GM23248 (cell line): ENCODE data around the gene HMCN1. TPM values are rescaled to one million over a fixed set of nuclear protein-coding genes. Genes with fewer than 3 reads are reported as not detected.
A peak's percentile ranks its signal among the peaks of the same experiment; 100 is the strongest.

ENCODE experiments used
- DNase-seq: peaks from one replicate; pipeline ENCODE4 v3.0.0-alpha.2; 2015
- H2AFZ ChIP-seq: fragments of 200-600 bp; sonication (generic); 2 replicates; pipeline ENCODE4 v1.6.1; 2016; ENCODE audit warnings: antibody characterized with exemption
- H3F3A ChIP-seq: fragments of 200-600 bp; sonication (generic); 2 replicates; pipeline ENCODE4 v1.6.1; 2016; ENCODE audit warnings: mild to moderate bottlenecking, antibody characterized with exemption, mixed run types; ENCODE audit not compliant: insufficient read depth
- H3K27ac ChIP-seq: fragments of 200-600 bp; sonication (generic); 2 replicates; pipeline ENCODE4 v1.5.1; 2016; ENCODE audit warnings: mild to moderate bottlenecking
- H3K27me3 ChIP-seq: fragments of 200-600 bp; sonication (generic); replicated peaks from 2 replicates; pipeline ENCODE4 v1.6.1; 2016; ENCODE audit warnings: mild to moderate bottlenecking; ENCODE audit not compliant: insufficient read depth
- H3K36me3 ChIP-seq: fragments of 200-600 bp; sonication (generic); 2 replicates; pipeline ENCODE4 v1.6.1; 2016; ENCODE audit warnings: low read depth, mild to moderate bottlenecking
- H3K4me1 ChIP-seq: fragments of 200-600 bp; sonication (generic); 2 replicates; pipeline ENCODE4 v1.6.1; 2016; ENCODE audit warnings: mild to moderate bottlenecking; ENCODE audit not compliant: insufficient read depth
- H3K4me2 ChIP-seq: fragments of 200-600 bp; sonication (generic); one replicate; pipeline ENCODE4 v1.6.1; 2016; ENCODE audit warnings: mild to moderate bottlenecking; ENCODE audit not compliant: unreplicated experiment
- H3K4me3 ChIP-seq: fragments of 200-600 bp; sonication (generic); 2 replicates; pipeline ENCODE4 v1.5.1; 2016; ENCODE audit warnings: mild to moderate bottlenecking
- H3K79me2 ChIP-seq: fragments of 200-600 bp; sonication (generic); 2 replicates; pipeline ENCODE4 v1.6.1; 2016; ENCODE audit warnings: mild to moderate bottlenecking; ENCODE audit not compliant: insufficient read depth
- H3K9ac ChIP-seq: fragments of 200-600 bp; sonication (generic); 2 replicates; pipeline ENCODE4 v1.6.1; 2016; ENCODE audit warnings: mild to moderate bottlenecking
- H3K9me2 ChIP-seq: fragments of 200-600 bp; sonication (generic); 2 replicates; pipeline ENCODE4 v1.6.1; 2016; ENCODE audit warnings: mixed run types, mild to moderate bottlenecking, moderate library complexity; ENCODE audit not compliant: insufficient read depth
- H3K9me3 ChIP-seq: fragments of 200-600 bp; sonication (generic); one replicate; pipeline ENCODE4 v1.6.1; 2017; ENCODE audit warnings: low read depth
- H4K20me1 ChIP-seq: fragments of 200-600 bp; sonication (generic); 2 replicates; pipeline ENCODE4 v1.6.0; 2016; ENCODE audit not compliant: insufficient read depth
- EZH2 ChIP-seq: fragments of 200-600 bp; sonication (generic); IDR thresholded peaks from 2 replicates; pipeline ENCODE4 v1.6.1; 2018; ENCODE audit warnings: antibody characterized with exemption, mild to moderate bottlenecking; ENCODE audit not compliant: insufficient read depth, poor library complexity, severe bottlenecking
- EZH2phosphoT487 ChIP-seq: fragments of 200-600 bp; sonication (generic); IDR thresholded peaks from 2 replicates; pipeline ENCODE4 v1.6.1; 2018; ENCODE audit warnings: antibody characterized with exemption, moderate library complexity, mild to moderate bottlenecking, low read depth; ENCODE audit not compliant: insufficient read depth
- WGBS, 2 experiments: methylation state at CpG; one replicate each; pipeline ENCODE4 v1.1.6; 2015 to 2017; ENCODE audit warnings: low lambda C conversion rate in 2 of 2, low coverage in 1 of 2; ENCODE audit errors: missing lambda C conversion rate in 2 of 2; 5-methylcytosine and 5-hydroxymethylcytosine counted together
- in situ Hi-C: fragments of 300-500 bp; cut with MboI; formaldehyde crosslinking; loops from 2 replicates; pipeline ENCODE4 v1.15.0; 2020
- polyA plus RNA-seq: library from polyadenylated mRNA; unstranded; fragments of >200 nt; fragmentation: Nextera tagmentation; extraction: Ambion mirVana; gene quantifications from 2 replicates; pipeline ENCODE4 v1.2.1, GENCODE V29; 2016
- total RNA-seq: library from RNA; depleted of rRNA; stranded (reverse); fragments of >200 nt; shearing (Covaris generic); gene quantifications from 2 replicates; pipeline ENCODE4 v1.2.3, GENCODE V29; 2014

The HMCN1 gene
- total and polyA plus RNA-seq, 2 experiments from 2014 or later: 1.8 to 5.2 TPM

- no peaks in the 10 kb centered on the region for H3K36me3 ChIP-seq
- no peaks in the 10 kb centered on the region for H3K27me3 ChIP-seq
- H3K4me3 ChIP-seq: no peak overlapping the region
- DNase-seq: no peak
- no peak overlapping the region for H2AFZ ChIP-seq
- no peaks in the 10 kb centered on the region for H3K79me2 ChIP-seq
- H3K27ac ChIP-seq: no peak overlapping the region
- no peaks in the 10 kb centered on the region for H3K9me3 ChIP-seq
- peaks cover 5% of the 10 kb centered on the region; the same call in 1 of the 2 replicates for H3K4me1 ChIP-seq
- 94 to 95% methylated on average over 5 of the region's 5 CpGs for WGBS, 2 experiments
- in situ Hi-C loops: no loop called here
- peaks cover 8% of the 10 kb centered on the region; the same call in 1 of the 2 replicates for H3F3A ChIP-seq
- H4K20me1 ChIP-seq: no peaks in the 10 kb centered on the region
- no peak overlapping the region for H3K4me2 ChIP-seq
- TF ChIP-seq EZH2 (no peak), EZH2phosphoT487 (no peak)
- no peak overlapping the region for H3K9ac ChIP-seq
- H3K9me2 ChIP-seq: no peaks in the 10 kb centered on the region
These were observed 1.2 kb upstream of the HMCN1 start for GRCh38 chr1:185732951-185733350.

- Histone ChIP-seq H3K79me2 (no peaks in the 10 kb centered on the region), H3K9ac (peak overlapping the region; percentile 72), H3K9me3 (no peaks in the 10 kb centered on the region), H3K36me3 (no peaks in the 10 kb centered on the region), H2AFZ (peak overlapping the region; percentile 92), H3K27me3 (no peaks in the 10 kb centered on the region), H3K27ac (peak overlapping the region; percentile 52), H3K4me3 (peak overlapping the region; percentile 73), H3F3A (peaks cover 8% of the 10 kb centered on the region; the same call in 1 of the 2 replicates), H4K20me1 (no peaks in the 10 kb centered on the region), H3K9me2 (no peaks in the 10 kb centered on the region), H3K4me2 (peak overlapping the region; percentile 87), H3K4me1 (peaks cover 5% of the 10 kb centered on the region; the same call in 1 of the 2 replicates)
- WGBS, 2 experiments: 2 to 3% methylated on average over 10 of the region's 10 CpGs
- in situ Hi-C loops: no loop called here
- peak; percentile 46 for DNase-seq
- TF ChIP-seq EZH2phosphoT487 (no peak), EZH2 (no peak)
These were observed 924 bp downstream of the HMCN1 start for GRCh38 chr1:185734929-185735700.

- Histone ChIP-seq H3K4me1 (peaks cover 5% of the 10 kb centered on the region; the same call in 1 of the 2 replicates), H2AFZ (peak overlapping the region; percentile 92), H3K9me3 (no peaks in the 10 kb centered on the region), H3K4me2 (peak overlapping the region; percentile 87), H3K79me2 (no peaks in the 10 kb centered on the region), H3K27me3 (no peaks in the 10 kb centered on the region), H3K4me3 (peak overlapping the region; percentile 73), H3F3A (peaks cover 8% of the 10 kb centered on the region; the same call in 1 of the 2 replicates), H3K36me3 (no peaks in the 10 kb centered on the region), H3K9me2 (no peaks in the 10 kb centered on the region), H4K20me1 (no peaks in the 10 kb centered on the region), H3K9ac (peak overlapping the region; percentile 72), H3K27ac (no peak overlapping the region)
- 3 to 11% methylated on average over 3 of the region's 3 CpGs for WGBS, 2 experiments
- in situ Hi-C loops: no loop called here
- peak; percentile 32 for DNase-seq
- TF ChIP-seq EZH2phosphoT487: no peak
- no peak for TF ChIP-seq EZH2
These were observed 1.5 kb downstream of the HMCN1 start for GRCh38 chr1:185735701-185736064.

DNA sequence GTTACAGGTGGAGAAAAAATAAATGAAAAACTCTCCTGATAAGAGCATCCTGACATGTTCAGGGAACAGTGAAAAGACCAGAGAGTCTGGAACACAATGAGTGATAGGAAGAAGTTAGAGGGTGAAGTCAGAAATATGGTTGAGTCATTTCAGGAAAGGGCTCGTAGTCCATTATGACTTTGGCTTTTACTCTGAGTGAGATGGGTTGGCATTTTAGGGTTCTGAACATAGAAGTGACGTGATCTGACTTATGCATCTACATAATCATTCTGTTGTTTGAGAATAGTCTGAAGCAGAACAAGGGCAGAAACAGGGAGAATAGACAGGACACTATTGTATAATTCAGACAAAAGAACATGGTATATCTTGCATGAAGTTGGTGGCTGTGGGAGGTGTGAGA lies 5.8 kb downstream of the HMCN1 start:
- Histone ChIP-seq H3K27ac (no peak overlapping the region), H3K36me3 (no peaks in the 10 kb centered on the region), H3K4me1 (peaks cover 8% of the 10 kb centered on the region), H3K9me3 (no peaks in the 10 kb centered on the region), H4K20me1 (no peaks in the 10 kb centered on the region), H3K9ac (no peak overlapping the region), H3K4me2 (no peak overlapping the region), H3K9me2 (no peaks in the 10 kb centered on the region), H2AFZ (no peak overlapping the region), H3F3A (peaks cover 13% of the 10 kb centered on the region; the same call in 1 of the 2 replicates), H3K4me3 (no peak overlapping the region), H3K27me3 (no peaks in the 10 kb centered on the region), H3K79me2 (no peaks in the 10 kb centered on the region)
- 56 to 58% methylated on average over 2 of the region's 2 CpGs for WGBS, 2 experiments
- peak; percentile 12 for DNase-seq
- in situ Hi-C loops: no loop called here
- TF ChIP-seq EZH2phosphoT487 (no peak), EZH2 (no peak)
